Right lobe of liver (tissue), 6 donors: ENCODE measurements around the gene SLC9A7. TPM values are rescaled to one million over a fixed set of nuclear protein-coding genes. Genes with fewer than 3 reads are reported as not detected.

Experiments
- ATAC-seq, 4 donors: fragments of 200-7000 bp; cut with Tn5 transposase; one replicate each; pipeline ENCODE4 v1.9.1; 2020; ENCODE audit warnings: mild to moderate bottlenecking in 4 of 4, moderate library complexity in 4 of 4
- DNase-seq, 3 donors: peaks; one replicate each; pipeline ENCODE4 v3.0.0-alpha.2; 2020
- H3K27ac ChIP-seq, 3 donors: fragments of 200-600 bp; one replicate each; pipeline ENCODE4 v1.8.0; 2022
- H3K27me3 ChIP-seq, 2 donors: fragments of 200-600 bp; one replicate each; pipeline ENCODE4 v1.8.0; 2022
- H3K36me3 ChIP-seq, 4 donors: fragments of 200-600 bp; sonication (generic) in 1 of 4; one replicate each; pipeline versions ENCODE4 v1.5.1 to v1.8.0; 2017 to 2022; ENCODE audit warnings: control low read depth in 1 of 4
- H3K4me1 ChIP-seq, 4 donors: fragments of 200-600 bp; sonication (generic) in 1 of 4; one replicate each; pipeline versions ENCODE4 v1.5.1 to v1.8.0; 2017 to 2022; ENCODE audit warnings: control low read depth in 1 of 4
- H3K4me3 ChIP-seq, 3 donors: fragments of 200-600 bp; one replicate each; pipeline ENCODE4 v1.8.0; 2022
- H3K9me3 ChIP-seq, 4 donors: fragments of 200-600 bp; sonication (generic) in 1 of 4; one replicate each; pipeline versions ENCODE4 v1.5.1 to v1.8.0; 2017 to 2022; ENCODE audit warnings: control low read depth in 1 of 4
- CTCF ChIP-seq, 4 donors: fragments of 200-600 bp in 3 of 4; fragments of 450-650 bp in 1 of 4; IDR thresholded peaks; one replicate each; pipeline versions ENCODE4 v1.5.1 to v1.8.0; 2016 to 2022; ENCODE audit warnings: antibody characterized with exemption in 4 of 4, mild to moderate bottlenecking in 2 of 4
- POLR2A ChIP-seq: fragments of 450-650 bp; IDR thresholded peaks from one replicate; pipeline ENCODE4 v1.6.1; 2017; ENCODE audit warnings: antibody characterized with exemption, mild to moderate bottlenecking
- WGBS: methylation state at CpG from one replicate; pipeline ENCODE4 v1.1.6; 2018; ENCODE audit warnings: low coverage, low lambda C conversion rate; ENCODE audit not compliant: insufficient coverage; ENCODE audit errors: missing lambda C conversion rate; 5-methylcytosine and 5-hydroxymethylcytosine counted together
- intact Hi-C, 2 donors: fragments of 100-400 bp; cut with DNase I; formaldehyde crosslinking; loops; one replicate each; pipeline versions ENCODE4 v1.11.2 to v1.14.1; 2022
- total RNA-seq, 6 experiments: library from RNA; depleted of rRNA in 2 of 6; stranded (reverse); fragments of >200 nt in 2 of 6; fragmentation: NEBNext Ultra II Directional in 3 of 6; extraction: Animal tissue kit (Norgen Biotek cat#: 25700) in 3 of 6; gene quantifications; one replicate each; pipeline versions ENCODE4 v1.1.0 to v1.2.4, GENCODE V29; 2016 to 2023
- donor health status: DM: no; HTN: yes; CAD: no.
- donor health status: DM: no; HTN: no; CAD: no.
- donor health status: DM: no; HTN: no; CAD: no.
- donor health status: DM: no; HTN: yes; CAD: no.
- donor health status: DM: no; HTN: yes; CAD: no.

The SLC9A7 gene
- total RNA-seq, 6 experiments from 2014 or later = 5.7 to 9.0 (median 6.4) TPM

DNA sequence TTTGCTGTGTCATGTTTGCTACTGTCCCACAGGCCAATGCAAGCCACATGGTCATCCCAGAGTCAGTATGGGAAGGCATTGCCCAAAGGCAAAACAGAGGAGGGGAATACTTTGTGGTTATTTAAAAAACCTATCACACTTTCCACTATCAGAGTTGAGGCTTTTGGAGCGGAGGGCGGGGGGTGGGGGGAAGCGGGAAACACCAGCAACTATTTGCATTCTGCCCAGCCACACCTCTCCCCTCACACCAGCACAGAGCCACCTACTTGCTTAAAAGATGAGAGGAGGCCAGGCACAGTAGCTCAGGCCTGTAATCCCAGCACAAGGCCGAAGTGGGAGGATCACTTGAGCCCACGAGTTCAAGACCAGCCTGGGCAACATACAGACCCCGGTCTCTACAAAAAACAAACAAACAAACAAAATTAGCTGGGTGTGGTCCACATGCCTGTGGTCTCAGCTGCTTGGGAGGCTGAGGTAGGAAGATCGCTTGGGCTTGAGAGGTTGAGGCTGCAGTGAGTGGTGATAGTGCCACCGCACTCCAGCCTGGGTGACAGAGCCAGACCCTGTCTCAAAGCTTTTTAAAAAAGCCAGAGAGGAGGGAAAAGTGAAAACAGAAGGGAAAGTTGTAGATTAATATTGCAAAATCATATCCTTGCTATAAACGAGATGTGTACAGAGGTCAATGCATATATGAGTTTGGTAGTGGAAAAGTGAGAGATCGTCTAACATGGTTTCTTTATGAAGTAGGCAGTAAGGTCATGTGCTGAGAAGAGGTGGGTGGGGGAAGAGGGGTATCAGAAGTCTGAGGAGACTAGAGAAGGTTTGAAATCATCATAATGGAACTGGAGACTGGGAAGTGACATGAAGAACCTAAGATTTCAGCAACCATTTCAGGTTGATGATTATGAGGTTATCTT, 187.2 kb downstream of the SLC9A7 start:
- intact Hi-C loops = no loop called here
- H3K36me3 ChIP-seq = no peaks in the 10 kb centered on the region
- no peak overlapping the region for H3K27ac ChIP-seq
- H3K4me3 ChIP-seq = no peak overlapping the region
- no peaks in the 10 kb centered on the region for H3K27me3 ChIP-seq
- H3K4me1 ChIP-seq = peaks cover 0 to 3% (median 0%) of the 10 kb centered on the region in 4 donors
- TF ChIP-seq POLR2A = no peak
- TF ChIP-seq CTCF (IDR thresholded peaks at IDR 0.05) = no peak
- DNase-seq (no peak), ATAC-seq (no peak)
- no peaks in the 10 kb centered on the region for H3K9me3 ChIP-seq
- 70% methylated on average over 9 of the region's 10 CpGs for WGBS

- H3K36me3 ChIP-seq = no peaks in the 10 kb centered on the region
- H3K27me3 ChIP-seq = no peaks in the 10 kb centered on the region
- intact Hi-C loops = no loop called here
- DNase-seq (peak in 1 of 3 donors; percentile 42), ATAC-seq (peak in 1 of 4 donors; percentile 21)
- H3K4me3 ChIP-seq = no peak overlapping the region
- H3K9me3 ChIP-seq = no peaks in the 10 kb centered on the region
- no peaks in the 10 kb centered on the region for H3K4me1 ChIP-seq
- no peak overlapping the region for H3K27ac ChIP-seq
- TF ChIP-seq CTCF (IDR thresholded peaks at IDR 0.05) (no peak), POLR2A (no peak)
Observed at GRCh38 chrX:46569621-46570020, 189.3 kb downstream of the SLC9A7 start.

DNA sequence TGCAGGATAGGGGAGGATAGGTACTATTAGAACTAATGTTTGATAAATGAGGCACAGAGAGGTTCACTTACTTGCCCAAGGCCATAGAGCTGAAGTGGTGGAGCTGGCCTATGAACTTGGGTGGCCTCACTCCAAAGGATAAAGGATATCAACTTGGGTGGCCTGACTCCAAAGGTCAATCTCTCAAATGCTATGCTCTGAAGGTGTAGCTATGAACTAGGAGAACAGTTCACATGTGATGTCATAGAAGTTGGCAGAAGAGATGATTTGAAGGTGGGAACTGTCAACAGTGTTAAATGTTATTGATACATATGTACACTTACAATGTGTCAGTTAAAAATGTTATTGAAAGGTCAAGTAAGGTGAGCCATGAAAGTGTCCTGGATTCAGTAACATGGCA, 191.5 kb downstream of the SLC9A7 start:
- TF ChIP-seq POLR2A (no peak), CTCF (IDR thresholded peaks at IDR 0.05) (no peak)
- DNase-seq (no peak), ATAC-seq (peak in 1 of 4 donors; percentile 58)
- Histone ChIP-seq H3K4me3 (no peak overlapping the region), H3K27me3 (no peaks in the 10 kb centered on the region), H3K9me3 (no peaks in the 10 kb centered on the region), H3K36me3 (no peaks in the 10 kb centered on the region), H3K27ac (no peak overlapping the region), H3K4me1 (no peaks in the 10 kb centered on the region)
- intact Hi-C loops = no loop called here

DNA sequence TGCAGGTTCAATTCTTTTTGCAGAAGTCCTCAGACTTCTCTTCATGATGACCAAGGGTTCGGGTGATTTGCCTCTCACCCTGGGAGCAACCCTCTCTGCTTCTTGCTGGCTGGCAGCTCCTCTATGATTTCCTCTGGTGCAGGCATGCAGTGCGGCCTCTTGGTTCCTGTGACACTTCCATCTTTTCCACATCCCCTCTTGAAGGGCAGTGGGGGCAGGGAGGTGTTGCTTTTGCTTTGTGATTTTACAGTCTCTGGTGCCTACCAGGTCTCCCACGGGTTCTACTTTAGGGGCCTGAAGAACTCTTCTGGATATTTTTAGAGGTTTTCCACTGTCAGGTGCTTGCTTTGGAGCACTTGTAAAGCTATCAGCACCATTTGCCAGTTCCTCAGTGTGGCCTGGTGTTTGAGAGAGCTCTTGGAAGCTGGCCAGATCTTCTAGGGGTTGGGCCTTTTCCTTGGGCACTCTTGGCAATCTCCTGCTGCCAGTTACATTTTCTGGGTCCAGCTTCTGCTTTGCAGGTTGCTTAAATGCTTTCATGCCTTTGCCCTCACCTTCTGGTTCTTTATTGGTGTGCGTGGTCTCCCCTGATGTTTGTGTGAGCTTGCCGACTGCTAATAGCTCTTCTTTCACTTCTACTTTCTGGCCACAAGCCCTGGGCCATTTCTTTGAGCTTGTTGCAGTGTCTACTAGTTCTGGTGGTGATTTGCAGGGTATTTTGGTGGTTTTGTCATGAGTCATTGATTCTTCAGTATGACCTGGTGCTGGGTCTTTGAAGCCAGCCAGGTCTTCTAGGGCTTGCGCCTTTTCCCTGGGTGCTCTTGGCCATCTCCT, 196.9 kb downstream of the SLC9A7 start:
- Histone ChIP-seq H3K4me1 (no peaks in the 10 kb centered on the region), H3K27ac (no peak overlapping the region), H3K4me3 (no peak overlapping the region), H3K27me3 (no peaks in the 10 kb centered on the region), H3K36me3 (no peaks in the 10 kb centered on the region), H3K9me3 (no peaks in the 10 kb centered on the region)
- intact Hi-C loops = no loop called here
- 51% methylated on average over 5 of the region's 6 CpGs for WGBS
- DNase-seq (no peak), ATAC-seq (no peak)
- TF ChIP-seq POLR2A (no peak), CTCF (IDR thresholded peaks at IDR 0.05) (no peak)
